Aorta (tissue), 5 donors: Measurements from ENCODE around the gene ARID3B. TPM values are rescaled to one million over a fixed set of nuclear protein-coding genes. Genes with fewer than 3 reads are reported as not detected.

ENCODE experiments used
- ATAC-seq: fragments of 200-7000 bp; cut with Tn5 transposase; one replicate; pipeline ENCODE4 v1.9.1; 2022; ENCODE audit warnings: moderate library complexity; ENCODE audit not compliant: low FRiP score
- DNase-seq, 2 donors: peaks; one replicate each; pipeline ENCODE4 v3.0.0-alpha.2; 2020
- H3K27ac ChIP-seq, 2 donors: one replicate each; pipeline ENCODE4 v1.5.1; 2013; ENCODE audit warnings: low read length in 2 of 2, mild to moderate bottlenecking in 2 of 2, moderate library complexity in 2 of 2, control low read depth in 1 of 2, inconsistent platforms in 1 of 2, low read depth in 1 of 2
- H3K27me3 ChIP-seq, 2 donors: one replicate each; pipeline ENCODE4 v1.6.1; 2013; ENCODE audit warnings: control low read depth in 1 of 2, low read length in 1 of 2, mild to moderate bottlenecking in 1 of 2, moderate library complexity in 1 of 2; ENCODE audit not compliant: insufficient read depth in 2 of 2, control insufficient read depth in 1 of 2
- H3K36me3 ChIP-seq, 2 donors: one replicate each; pipeline ENCODE4 v1.6.1; 2013; ENCODE audit warnings: control low read depth in 1 of 2, low read length in 1 of 2, mild to moderate bottlenecking in 1 of 2; ENCODE audit not compliant: insufficient read depth in 2 of 2, control insufficient read depth in 1 of 2
- H3K4me1 ChIP-seq, 2 donors: one replicate each; pipeline ENCODE4 v1.6.1; 2013; ENCODE audit warnings: low read length in 2 of 2, control low read depth in 1 of 2, mild to moderate bottlenecking in 1 of 2, moderate library complexity in 1 of 2; ENCODE audit not compliant: insufficient read depth in 2 of 2, control insufficient read depth in 1 of 2
- H3K4me3 ChIP-seq, 2 donors: one replicate each; pipeline ENCODE4 v1.5.1; 2013; ENCODE audit warnings: low read length in 2 of 2, control low read depth in 1 of 2, mild to moderate bottlenecking in 1 of 2
- H3K9me3 ChIP-seq: one replicate; pipeline ENCODE4 v1.6.1; 2013; ENCODE audit warnings: mild to moderate bottlenecking, low read length; ENCODE audit not compliant: control insufficient read depth
- WGBS, 2 donors: extraction: QIAGEN DNeasy Blood & Tissue Kit; methylation state at CpG; one replicate each; pipeline ENCODE4 v1.1.7; 2013; 5-methylcytosine and 5-hydroxymethylcytosine counted together
- intact Hi-C, 2 donors: fragments of 100-400 bp; cut with DNase I; formaldehyde crosslinking; loops; one replicate each; pipeline versions ENCODE4 v1.14.2 to v1.15.0; 2022
- polyA plus RNA-seq, 2 donors: library from polyadenylated mRNA; stranded (reverse); fragments of 200-250 nt; gene quantifications; one replicate each; pipeline ENCODE4 v1.2.3, GENCODE V29; 2013
- total RNA-seq, 2 donors: library from RNA; stranded (reverse); fragmentation: NEBNext Ultra II Directional; extraction: Animal tissue kit (Norgen Biotek cat#: 25700); gene quantifications; one replicate each; pipeline ENCODE4 v1.2.1, GENCODE V29; 2021
- donor health status: healthy with polysubstance abuse.
- donor health status: Bipolar disorder and iron deficiency.
- donor health status: DM: no; HTN: no; CAD: no.
- donor health status: DM: no; HTN: no; CAD: no.
- donor health status: DM: yes; HTN: yes; CAD: no.

ARID3B gene
- total and polyA plus RNA-seq, 4 donors: 1.8 to 11.7 (median 7.8) TPM

DNA sequence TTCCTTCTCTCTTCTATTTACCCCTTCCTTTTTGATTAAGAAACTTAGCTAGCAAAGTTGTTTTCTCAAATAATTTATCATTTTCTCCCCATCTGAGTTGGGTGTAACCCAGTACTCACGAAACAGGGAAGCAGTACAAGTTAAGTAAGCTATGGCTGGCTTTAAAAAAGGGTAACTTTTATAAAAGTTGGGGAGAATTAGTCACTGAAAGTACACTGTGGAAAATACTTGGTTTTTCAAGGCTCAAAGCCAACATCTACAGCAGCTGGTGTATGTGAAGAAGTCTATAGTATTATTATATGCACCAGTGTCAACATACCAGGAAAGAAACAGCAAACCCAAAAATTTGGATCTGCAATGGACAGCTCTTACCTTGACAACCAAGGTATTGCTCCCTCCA lies 100.1 kb downstream of the ARID3B start:
- Histone ChIP-seq H3K4me1 (no peaks in the 10 kb centered on the region), H3K36me3 (peaks cover 0 to 10% of the 10 kb centered on the region in 2 donors), H3K4me3 (no peak overlapping the region), H3K27ac (no peak overlapping the region), H3K27me3 (no peaks in the 10 kb centered on the region), H3K9me3 (no peaks in the 10 kb centered on the region)
- WGBS, 2 donors: 11 to 26% methylated on average over 1 of the region's 1 CpG
- ATAC-seq (no peak), DNase-seq (no peak)
- intact Hi-C loops: no loop called here

DNA sequence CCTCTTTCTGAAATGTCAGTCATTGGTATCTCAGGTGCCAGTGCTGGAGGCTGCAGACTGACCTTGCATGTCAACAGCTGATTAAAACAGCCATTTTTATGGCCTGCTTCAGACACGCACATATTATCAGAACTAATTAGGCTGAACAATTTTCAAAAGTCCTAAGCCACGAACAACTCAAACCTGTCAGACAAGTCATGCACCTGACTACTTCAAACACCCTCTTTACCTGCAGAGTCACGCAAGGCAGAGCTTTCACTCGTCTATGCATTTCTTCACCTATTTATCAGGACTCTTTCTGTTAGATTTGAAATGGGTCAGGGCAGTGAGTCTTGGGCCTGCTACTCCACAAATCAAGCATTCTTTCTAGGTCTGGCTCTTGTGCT lies 101.3 kb downstream of the ARID3B start:
- intact Hi-C loops: no loop called here
- H3K4me3 ChIP-seq: no peak overlapping the region
- WGBS, 2 donors: 66 to 73% methylated on average over 4 of the region's 4 CpGs
- H3K27me3 ChIP-seq: no peaks in the 10 kb centered on the region
- H3K36me3 ChIP-seq: peaks cover 0 to 8% of the 10 kb centered on the region in 2 donors
- DNase-seq (no peak), ATAC-seq (no peak)
- peaks cover 0 to 1% of the 10 kb centered on the region in 2 donors for H3K4me1 ChIP-seq
- peak overlapping the region in 1 of 2 donors; percentile 75 for H3K27ac ChIP-seq
- no peaks in the 10 kb centered on the region for H3K9me3 ChIP-seq

- no peaks in the 10 kb centered on the region for H3K27me3 ChIP-seq
- no peaks in the 10 kb centered on the region for H3K9me3 ChIP-seq
- peaks cover 0 to 8% of the 10 kb centered on the region in 2 donors for H3K36me3 ChIP-seq
- DNase-seq (no peak), ATAC-seq (peak; percentile 31)
- H3K4me3 ChIP-seq: no peak overlapping the region
- intact Hi-C loops: no loop called here
- peak overlapping the region in 1 of 2 donors; percentile 52 for H3K27ac ChIP-seq
- H3K4me1 ChIP-seq: peaks cover 0 to 1% of the 10 kb centered on the region in 2 donors
- 16 to 20% methylated on average over 11 of the region's 11 CpGs for WGBS, 2 donors
These were observed 102.0 kb downstream of the ARID3B start for GRCh38 chr15:74642734-74643664.

DNA sequence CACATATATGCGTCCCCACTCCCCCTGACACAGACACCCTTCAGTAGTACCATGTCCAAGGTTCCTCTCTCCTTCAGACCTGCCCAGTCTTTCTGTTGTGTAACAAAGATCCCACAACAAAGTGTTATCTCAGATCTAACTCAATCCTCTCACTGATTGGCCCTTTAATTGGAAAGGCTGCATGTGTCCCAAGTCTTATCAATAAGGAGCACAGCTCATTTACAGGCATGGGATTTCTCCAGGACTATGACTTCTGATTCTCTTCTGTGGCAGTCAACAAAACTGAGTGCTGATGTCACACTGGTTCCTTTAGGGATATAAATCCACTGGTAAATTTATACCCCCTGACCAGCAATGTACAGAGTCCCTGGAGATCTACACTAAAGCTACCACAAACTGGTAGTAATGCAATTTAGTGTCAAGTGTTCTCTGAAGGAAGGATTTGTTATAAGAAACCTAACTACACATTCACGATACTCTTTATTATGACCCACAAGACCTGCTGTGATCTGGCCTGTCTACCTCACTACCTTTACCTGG lies 102.7 kb downstream of the ARID3B start:
- intact Hi-C loops: no loop called here
- DNase-seq (no peak), ATAC-seq (no peak)
- no peaks in the 10 kb centered on the region for H3K27me3 ChIP-seq
- H3K4me3 ChIP-seq: no peak overlapping the region
- no peaks in the 10 kb centered on the region for H3K9me3 ChIP-seq
- peaks cover 0 to 8% of the 10 kb centered on the region in 2 donors for H3K36me3 ChIP-seq
- no peak overlapping the region for H3K27ac ChIP-seq
- WGBS, 2 donors: 80 to 94% methylated on average over 2 of the region's 2 CpGs
- peaks cover 0 to 1% of the 10 kb centered on the region in 2 donors for H3K4me1 ChIP-seq

DNA sequence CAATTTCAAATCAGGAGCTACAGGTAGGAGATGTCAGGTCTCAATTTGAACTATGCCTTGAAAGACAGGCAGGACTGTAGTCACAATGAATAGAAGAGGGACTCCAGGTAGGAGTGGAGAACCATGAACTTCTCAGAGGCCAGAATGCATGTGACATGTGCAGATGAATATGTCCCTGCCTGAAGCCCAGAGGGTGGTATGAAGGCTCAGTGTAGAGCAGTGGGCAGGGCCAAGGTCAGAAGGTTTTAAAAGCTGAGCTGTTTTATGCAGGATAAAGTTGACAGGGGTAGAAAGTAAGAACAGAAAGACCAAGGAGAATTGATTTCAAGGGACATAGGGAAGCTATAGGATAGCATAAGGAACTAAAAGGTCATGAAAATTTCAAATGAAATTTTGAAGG lies 105.5 kb downstream of the ARID3B start:
- DNase-seq (no peak), ATAC-seq (no peak)
- H3K9me3 ChIP-seq: no peaks in the 10 kb centered on the region
- H3K27ac ChIP-seq: no peak overlapping the region
- H3K4me3 ChIP-seq: no peak overlapping the region
- no peaks in the 10 kb centered on the region for H3K27me3 ChIP-seq
- H3K36me3 ChIP-seq: peaks cover 0 to under 1% of the 10 kb centered on the region in 2 donors
- intact Hi-C loops: no loop called here
- H3K4me1 ChIP-seq: peaks cover 0 to 1% of the 10 kb centered on the region in 2 donors

Other genes starting within 250 kb of the ARID3B start
- 1 to 10 TPM; 1.3 to 1.5 TPM for gene CYP11A1, start 173.6 kb upstream of the ARID3B start, total RNA-seq
- gene CYP11A1, start 173.6 kb upstream of the ARID3B start, polyA plus RNA-seq: under 1 TPM in 1 of 2 donors, not detected in 1; 0.10 TPM
- gene SEMA7A, start 107.3 kb upstream of the ARID3B start, total RNA-seq: 1 to 10 TPM; 2.3 to 4.1 TPM
- gene SEMA7A, start 107.3 kb upstream of the ARID3B start, polyA plus RNA-seq: 1 to 10 TPM in 1 of 2 donors, under 1 TPM in 1; 0.54 to 1.8 TPM
- 10 to 100 TPM; 25.1 to 27.0 TPM for gene UBL7, start 80.1 kb upstream of the ARID3B start, total RNA-seq
- 10 to 100 TPM; 28.9 to 45.3 TPM for gene UBL7, start 80.1 kb upstream of the ARID3B start, polyA plus RNA-seq
- gene CLK3, start 74.6 kb downstream of the ARID3B start, total RNA-seq: 10 to 100 TPM; 63.7 to 73.2 TPM
- 10 to 100 TPM; 37.3 to 94.0 TPM for gene CLK3, start 74.6 kb downstream of the ARID3B start, polyA plus RNA-seq
- 10 to 100 TPM; 30.8 TPM for gene EDC3, start 154.8 kb downstream of the ARID3B start, total RNA-seq
- 10 to 100 TPM; 13.4 to 17.7 TPM for gene EDC3, start 154.8 kb downstream of the ARID3B start, polyA plus RNA-seq
- 1 to 10 TPM in 1 of 2 donors, not detected in 1; 2.3 TPM for gene CYP1A1, start 184.3 kb downstream of the ARID3B start, total RNA-seq
- gene CYP1A1, start 184.3 kb downstream of the ARID3B start, polyA plus RNA-seq: 1 to 10 TPM; 1.0 to 6.4 TPM
- gene CYP1A2, start 207.6 kb downstream of the ARID3B start, total RNA-seq: not detected
- gene CYP1A2, start 207.6 kb downstream of the ARID3B start, polyA plus RNA-seq: not detected
- 10 to 100 TPM; 34.9 to 55.2 TPM for gene CSK, start 240.9 kb downstream of the ARID3B start, total RNA-seq
- gene CSK, start 240.9 kb downstream of the ARID3B start, polyA plus RNA-seq: 10 to 100 TPM; 21.8 to 29.8 TPM